Liver (tissue), 9 donors: ENCODE results near the gene WIPI1. TPM values are rescaled to one million over a fixed set of nuclear protein-coding genes. Genes with fewer than 3 reads are reported as not detected.

Source experiments
- DNase-seq: peaks from one replicate; pipeline ENCODE4 v3.0.0-alpha.2; 2017; ENCODE audit warnings: low spot score
- H3K27ac ChIP-seq, 2 donors: one replicate each; pipeline ENCODE4 v1.7.0; 2013; ENCODE audit warnings: inconsistent platforms in 2 of 2, low read length in 2 of 2, control low read depth in 1 of 2, low read depth in 1 of 2, mild to moderate bottlenecking in 1 of 2
- H3K27me3 ChIP-seq, 4 donors: one replicate each; pipeline versions ENCODE4 v1.6.1 to v1.7.0; 2013; ENCODE audit warnings: low read length in 3 of 4, inconsistent platforms in 1 of 4, mild to moderate bottlenecking in 1 of 4, moderate library complexity in 1 of 4; ENCODE audit not compliant: control insufficient read depth in 4 of 4, insufficient read depth in 4 of 4
- H3K36me3 ChIP-seq, 4 donors: one replicate each; pipeline versions ENCODE4 v1.6.1 to v1.7.0; 2013; ENCODE audit warnings: low read length in 3 of 4, mild to moderate bottlenecking in 3 of 4, low read depth in 1 of 4, moderate library complexity in 1 of 4; ENCODE audit not compliant: control insufficient read depth in 4 of 4, insufficient read depth in 3 of 4
- H3K4me1 ChIP-seq, 4 donors: one replicate each; pipeline versions ENCODE4 v1.6.1 to v1.7.0; 2013; ENCODE audit warnings: low read length in 3 of 4, mild to moderate bottlenecking in 3 of 4, moderate library complexity in 1 of 4; ENCODE audit not compliant: control insufficient read depth in 4 of 4, insufficient read depth in 4 of 4
- H3K4me3 ChIP-seq, 3 donors: one replicate each; pipeline versions ENCODE4 v1.6.1 to v1.7.0; 2013; ENCODE audit warnings: low read length in 3 of 3, control low read depth in 1 of 3, low read depth in 1 of 3, mild to moderate bottlenecking in 1 of 3
- H3K9ac ChIP-seq, 2 donors: one replicate each; pipeline ENCODE4 v1.7.0; 2013; ENCODE audit warnings: low read length in 2 of 2, mild to moderate bottlenecking in 2 of 2, moderate library complexity in 2 of 2, control low read depth in 1 of 2, low read depth in 1 of 2
- H3K9me3 ChIP-seq, 4 donors: one replicate each; pipeline versions ENCODE4 v1.6.1 to v1.7.0; 2013; ENCODE audit warnings: low read length in 3 of 4; ENCODE audit not compliant: control insufficient read depth in 4 of 4
- CTCF ChIP-seq: fragments of 150-350 bp; IDR thresholded peaks from 2 replicates; pipeline ENCODE4 v1.5.1; 2017; ENCODE audit warnings: improper control_type of control experiment, low read depth, low read length; ENCODE audit not compliant: missing input control
- FOXA1 ChIP-seq: IDR thresholded peaks from 2 replicates; pipeline ENCODE4 v1.6.1; 2016; ENCODE audit warnings: antibody characterized with exemption
- FOXA2 ChIP-seq: IDR thresholded peaks from 2 replicates; pipeline ENCODE4 v1.6.1; 2016; ENCODE audit warnings: antibody characterized with exemption
- HNF4A ChIP-seq, 2 donors: conservative IDR thresholded peaks; 2 replicates each; pipeline ENCODE4 v1.6.1; 2016; ENCODE audit warnings: antibody characterized with exemption in 2 of 2, mild to moderate bottlenecking in 2 of 2
- HNF4G ChIP-seq: IDR thresholded peaks from 2 replicates; pipeline ENCODE4 v1.6.1; 2016; ENCODE audit warnings: antibody characterized with exemption
- MAX ChIP-seq: IDR thresholded peaks from 2 replicates; pipeline ENCODE4 v1.6.1; 2016; ENCODE audit warnings: antibody characterized with exemption
- REST ChIP-seq: IDR thresholded peaks from 2 replicates; pipeline ENCODE4 v1.6.1; 2016; ENCODE audit warnings: antibody characterized with exemption, mild to moderate bottlenecking
- SP1 ChIP-seq: IDR thresholded peaks from 2 replicates; pipeline ENCODE4 v1.6.1; 2018; ENCODE audit warnings: antibody characterized with exemption, mild to moderate bottlenecking
- TAF1 ChIP-seq: conservative IDR thresholded peaks from 2 replicates; pipeline ENCODE4 v1.6.1; 2016; ENCODE audit warnings: antibody characterized with exemption, mild to moderate bottlenecking
- YY1 ChIP-seq: IDR thresholded peaks from 2 replicates; pipeline ENCODE4 v1.6.1; 2016; ENCODE audit warnings: antibody characterized with exemption, mild to moderate bottlenecking
- ZBTB33 ChIP-seq: IDR thresholded peaks from 2 replicates; pipeline ENCODE4 v1.6.1; 2016; ENCODE audit warnings: antibody characterized with exemption
- WGBS: extraction: QIAGEN DNeasy Blood & Tissue Kit; methylation state at CpG from one replicate; pipeline ENCODE4 v1.1.7; 2013; 5-methylcytosine and 5-hydroxymethylcytosine counted together
- polyA plus RNA-seq, 2 donors: library from polyadenylated mRNA; stranded (reverse) in 1 of 2; unstranded in 1 of 2; fragments of 200-250 nt in 1 of 2; fragments of >200 nt in 1 of 2; fragmentation: Nextera tagmentation in 1 of 2; extraction: Ambion mirVana in 1 of 2; gene quantifications; one replicate each; pipeline versions ENCODE4 v1.2.1 to v1.2.3, GENCODE V29; 2013 to 2015
- total RNA-seq, 2 donors: library from RNA; depleted of rRNA; stranded (reverse); fragments of >200 nt; gene quantifications; one replicate each; pipeline ENCODE4 v1.2.3, GENCODE V29; 2014
- donor health status: healthy.
- donor health status: healthy.
- donor health status: healthy.
- donor health status: healthy.
- donor health status: healthy.

The WIPI1 gene
- total and polyA plus RNA-seq, 4 donors = 21.1 to 48.6 (median 29.8) TPM

GRCh38 chr17:68387435-68388218, 69.7 kb downstream of the WIPI1 start:
- no peak overlapping the region for H3K9ac ChIP-seq
- no peaks in the 10 kb centered on the region for H3K27me3 ChIP-seq
- TF ChIP-seq TAF1 (no peak), FOXA2 (no peak), HNF4A (conservative IDR thresholded peaks at IDR 0.05) (no peak), MAX (no peak), HNF4G (no peak)
- no peak overlapping the region for H3K4me3 ChIP-seq
- H3K27ac ChIP-seq = peak overlapping the region; percentile 12 to 14
- H3K4me1 ChIP-seq = peaks cover 6 to 75% (median 53%) of the 10 kb centered on the region in 4 donors
- H3K9me3 ChIP-seq = no peaks in the 10 kb centered on the region
- 93% methylated on average over 6 of the region's 6 CpGs for WGBS
- no peaks in the 10 kb centered on the region for H3K36me3 ChIP-seq
- no peak for DNase-seq

GRCh38 chr17:68385490-68386215, 71.6 kb downstream of the WIPI1 start:
- Histone ChIP-seq H3K36me3 (no peaks in the 10 kb centered on the region), H3K9me3 (no peaks in the 10 kb centered on the region), H3K4me3 (no peak overlapping the region), H3K27ac (peak overlapping the region; percentile 75 to 77), H3K4me1 (peaks cover 5 to 59% (median 38%) of the 10 kb centered on the region in 4 donors), H3K9ac (peak overlapping the region in 1 of 2 donors; percentile 45), H3K27me3 (no peaks in the 10 kb centered on the region)
- WGBS = 85% methylated on average over 8 of the region's 8 CpGs
- TF ChIP-seq SP1 = no peak
- TF ChIP-seq FOXA1 = no peak
- TF ChIP-seq ZBTB33 = no peak
- TF ChIP-seq YY1 = no peak
- TF ChIP-seq REST = no peak
- DNase-seq = no peak

- 73% methylated on average over 4 of the region's 4 CpGs for WGBS
- Histone ChIP-seq H3K4me3 (no peak overlapping the region), H3K27me3 (no peaks in the 10 kb centered on the region), H3K9me3 (no peaks in the 10 kb centered on the region), H3K36me3 (no peaks in the 10 kb centered on the region), H3K9ac (no peak overlapping the region), H3K4me1 (peaks cover 4 to 55% (median 39%) of the 10 kb centered on the region in 4 donors), H3K27ac (peak overlapping the region in 1 of 2 donors; percentile 32)
- DNase-seq = no peak
- TF ChIP-seq MAX = no peak
- TF ChIP-seq CTCF = no peak
- TF ChIP-seq ZBTB33 = no peak
These were observed 72.4 kb downstream of the WIPI1 start for GRCh38 chr17:68384941-68385340.
